ENCODE results near the gene CORO7. TPM values are rescaled to one million over a fixed set of nuclear protein-coding genes. Genes with fewer than 3 reads are reported as not detected.

CORO7 gene
- polyA plus RNA-seq, 12 donors = 15.7 to 26.2 (median 20.7) TPM; not detected in 1

- DNase-seq = no peak
These were observed 43.0 kb downstream of the CORO7 start for GRCh38 chr16:4373356-4373908.

GRCh38 chr16:4372578-4373355, 43.6 kb downstream of the CORO7 start:
- no peak for DNase-seq

- no peak for DNase-seq
These were observed 44.3 kb downstream of the CORO7 start for GRCh38 chr16:4372001-4372577.

GRCh38 chr16:4371357-4372000, 44.9 kb downstream of the CORO7 start, which contains the start of gene VASN:
Gene VASN, plus strand, starts transcription at chr16:4371848. Its CDS starts 9,030 bp downstream, at chr16:4380878.
- peak; percentile 81 for DNase-seq

- DNase-seq = no peak
These were observed 45.6 kb downstream of the CORO7 start for GRCh38 chr16:4370570-4371356.

- no peak for DNase-seq
These were observed 46.2 kb downstream of the CORO7 start for GRCh38 chr16:4370151-4370550.

- no peak for DNase-seq
These were observed 47.2 kb downstream of the CORO7 start for GRCh38 chr16:4369007-4369733.

- no peak for DNase-seq
These were observed 49.0 kb downstream of the CORO7 start for GRCh38 chr16:4367393-4367856.

GRCh38 chr16:4366016-4366415, 50.4 kb downstream of the CORO7 start:
- DNase-seq = no peak

- no peak for DNase-seq
These were observed 50.8 kb downstream of the CORO7 start for GRCh38 chr16:4365615-4366014.

GRCh38 chr16:4365014-4365406, 51.4 kb downstream of the CORO7 start:
- DNase-seq = no peak

- DNase-seq = no peak
These were observed 52.0 kb downstream of the CORO7 start for GRCh38 chr16:4364196-4365013.

GRCh38 chr16:4362476-4363135, 53.8 kb downstream of the CORO7 start:
- DNase-seq = no peak

GRCh38 chr16:4361944-4362311, 54.5 kb downstream of the CORO7 start:
- DNase-seq = no peak

GRCh38 chr16:4361033-4361943, 55.1 kb downstream of the CORO7 start:
- DNase-seq = no peak

GRCh38 chr16:4360538-4361021, 55.8 kb downstream of the CORO7 start:
- DNase-seq = no peak

- DNase-seq = no peak
These were observed 56.5 kb downstream of the CORO7 start for GRCh38 chr16:4359914-4360313.

All from muscle of arm (tissue), 12 donors.